Pancreas (tissue), 10 donors: ENCODE results near the gene NUAK2. TPM values are rescaled to one million over a fixed set of nuclear protein-coding genes. Genes with fewer than 3 reads are reported as not detected.
"Not testable (repeated sequence)": the region's sequence is repeated elsewhere in the genome, so short reads cannot be mapped to it uniquely, and the experiment has no call there.

Experiments
- ATAC-seq, 4 donors: fragments of 200-7000 bp; cut with Tn5 transposase; one replicate each; pipeline versions ENCODE4 v1.8.0 to v1.9.1; 2020; ENCODE audit warnings: mild to moderate bottlenecking in 4 of 4, moderate library complexity in 4 of 4
- DNase-seq, 6 donors: peaks; one replicate each; pipeline ENCODE4 v3.0.0-alpha.2; 2020
- FAIRE-seq: peaks from 2 replicates; lab custom pipeline; 2012; peaks lifted over from hg19 to GRCh38; lab: Jason Lieb, UNC
- H3K27ac ChIP-seq, 4 donors: fragments of 200-600 bp; sonication (generic); 1 replicate in 3 of 4; 2 replicates in 1 of 4; pipeline versions ENCODE4 v1.5.0 to v1.8.0; 2020
- H3K27me3 ChIP-seq, 4 donors: fragments of 200-600 bp; one replicate each; pipeline ENCODE4 v1.8.0; 2021
- H3K36me3 ChIP-seq, 3 donors: fragments of 200-600 bp; sonication (generic) in 1 of 3; one replicate each; pipeline versions ENCODE4 v1.5.0 to v1.8.0; 2020 to 2021
- H3K4me1 ChIP-seq, 3 donors: fragments of 200-600 bp; one replicate each; pipeline ENCODE4 v1.8.0; 2021
- H3K4me3 ChIP-seq, 4 donors: fragments of 200-600 bp; sonication (generic) in 2 of 4; one replicate each; pipeline versions ENCODE4 v1.5.0 to v1.8.0; 2020 to 2021
- H3K9me3 ChIP-seq, 4 donors: fragments of 200-600 bp; one replicate each; pipeline ENCODE4 v1.8.0; 2021
- CTCF ChIP-seq, 4 donors: fragments of 200-600 bp; sonication (generic) in 3 of 4; IDR thresholded peaks; one replicate each; pipeline versions ENCODE4 v1.5.0 to v1.8.0; 2021; ENCODE audit warnings: antibody characterized with exemption in 4 of 4
- WGBS, 2 donors: extraction: QIAGEN DNeasy Blood & Tissue Kit; methylation state at CpG; one replicate each; pipeline ENCODE4 v1.1.7; 2013; 5-methylcytosine and 5-hydroxymethylcytosine counted together
- intact Hi-C, 3 donors: fragments of 100-400 bp; cut with DNase I; formaldehyde crosslinking; loops; one replicate each; pipeline versions ENCODE4 v1.11.1 to v1.14.2; 2022
- polyA plus RNA-seq, 2 donors: library from polyadenylated mRNA; stranded (reverse); fragments of 200-250 nt; gene quantifications; one replicate each; pipeline ENCODE4 v1.2.3, GENCODE V29; 2013
- total RNA-seq, 6 donors: library from RNA; stranded (reverse); fragmentation: NEBNext Ultra II Directional in 4 of 6; extraction: Animal tissue kit (Norgen Biotek cat#: 25700) in 4 of 6; gene quantifications; one replicate each; pipeline versions ENCODE4 v1.2.1 to v1.2.4, GENCODE V29; 2021 to 2023
- donor health status: healthy with polysubstance abuse.
- donor health status: DM: no; HTN: no; CAD: no; lungs with moderate emphysema.
- donor health status: DM: no; HTN: no; CAD: no.
- donor health status: control.
- donor health status: control.
- donor health status: Bipolar disorder and iron deficiency.
- donor health status: DM: yes; HTN: yes; CAD: no.
- donor health status: DM: no; HTN: no; CAD: no.
- donor health status: DM: no; HTN: no; CAD: no.
- donor health status: DM: yes; HTN: yes; CAD: no.

The NUAK2 gene
- total and polyA plus RNA-seq, 8 donors: 6.3 to 14.4 (median 8.6) TPM

DNA sequence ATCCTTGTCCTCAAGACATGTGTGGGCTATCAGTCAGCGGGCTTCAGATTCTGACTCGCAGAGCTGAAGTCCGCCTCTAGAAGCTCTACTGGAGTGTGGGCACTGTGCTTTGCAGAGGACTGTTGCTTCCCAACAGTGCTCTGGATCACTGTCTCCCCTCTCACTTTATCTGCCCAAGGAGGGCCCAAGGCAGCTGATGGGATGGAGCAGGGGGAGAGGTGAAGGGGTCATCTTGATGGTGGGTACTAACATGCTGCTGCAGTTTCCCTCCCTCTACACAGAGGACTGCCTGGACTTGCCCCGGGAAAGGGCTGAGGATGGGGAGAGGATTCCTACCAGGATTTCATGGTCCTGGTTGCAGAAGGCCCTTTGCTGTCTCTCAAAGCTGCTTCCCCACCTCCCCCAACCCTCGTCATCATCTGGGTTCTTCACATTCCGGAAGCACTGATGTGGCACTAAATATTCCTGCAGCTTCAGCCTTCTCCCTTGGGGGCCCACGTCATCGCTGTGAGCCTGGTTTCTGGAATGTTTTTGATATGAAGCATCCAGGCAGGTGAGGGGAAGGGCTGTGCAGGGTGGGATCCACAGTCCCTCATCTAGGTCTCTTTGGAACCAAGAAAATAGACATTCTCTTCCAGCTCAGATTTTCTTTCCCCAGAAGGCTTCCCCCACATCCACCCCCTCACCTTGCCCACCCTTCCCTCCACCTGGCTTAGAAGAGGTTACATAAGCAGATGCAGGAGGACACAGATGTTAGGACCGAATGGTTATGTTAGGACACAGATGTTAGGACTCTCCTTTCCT lies 23.2 kb downstream of the NUAK2 start:
- DNase-seq (peak in 5 of 6 donors; percentile 21 to 62 (median 50)), ATAC-seq (peak in 1 of 4 donors; percentile 4), FAIRE-seq (no peak)
- Histone ChIP-seq H3K36me3 (peaks cover 3 to 8% (median 4%) of the 10 kb centered on the region in 3 donors), H3K9me3 (no peaks in the 10 kb centered on the region), H3K27me3 (no peaks in the 10 kb centered on the region), H3K4me3 (no peak overlapping the region), H3K27ac (peak overlapping the region in 3 of 4 donors; percentile 10 to 60 (median 39)), H3K4me1 (peaks cover 14 to 27% (median 19%) of the 10 kb centered on the region in 3 donors)
- 73 to 75% methylated on average over 9 of the region's 9 CpGs for WGBS, 2 donors
- no peak for TF ChIP-seq CTCF (IDR thresholded peaks at IDR 0.05)
- intact Hi-C loops: no loop called here

- WGBS, 2 donors: 94 to 99% methylated on average over 5 of the region's 5 CpGs
- intact Hi-C loops, H3K9me3 ChIP-seq, H3K36me3 ChIP-seq, H3K27me3 ChIP-seq, FAIRE-seq, ATAC-seq, H3K27ac ChIP-seq, H3K4me3 ChIP-seq: not testable (repeated sequence)
- DNase-seq: peak in 2 of 6 donors; percentile 3 to 20
- peaks cover 11 to 27% (median 19%) of the 10 kb centered on the region in 3 donors for H3K4me1 ChIP-seq
Measured at GRCh38 chr1:205297546-205298177, 23.9 kb downstream of the NUAK2 start.

- ATAC-seq (no peak), DNase-seq (peak in 1 of 6 donors; percentile 0), FAIRE-seq (no peak)
- Histone ChIP-seq H3K4me1 (peaks cover 0 to 15% (median 8%) of the 10 kb centered on the region in 3 donors), H3K36me3 (no peaks in the 10 kb centered on the region), H3K27ac (peak overlapping the region in 1 of 4 donors; percentile 18), H3K9me3 (no peaks in the 10 kb centered on the region), H3K4me3 (no peak overlapping the region), H3K27me3 (no peaks in the 10 kb centered on the region)
- TF ChIP-seq CTCF (IDR thresholded peaks at IDR 0.05): no peak
- intact Hi-C loops: no loop called here
- 79% methylated on average over 2 of the region's 2 CpGs for WGBS, 2 donors
Measured at GRCh38 chr1:205296154-205296553, 25.4 kb downstream of the NUAK2 start.

DNA sequence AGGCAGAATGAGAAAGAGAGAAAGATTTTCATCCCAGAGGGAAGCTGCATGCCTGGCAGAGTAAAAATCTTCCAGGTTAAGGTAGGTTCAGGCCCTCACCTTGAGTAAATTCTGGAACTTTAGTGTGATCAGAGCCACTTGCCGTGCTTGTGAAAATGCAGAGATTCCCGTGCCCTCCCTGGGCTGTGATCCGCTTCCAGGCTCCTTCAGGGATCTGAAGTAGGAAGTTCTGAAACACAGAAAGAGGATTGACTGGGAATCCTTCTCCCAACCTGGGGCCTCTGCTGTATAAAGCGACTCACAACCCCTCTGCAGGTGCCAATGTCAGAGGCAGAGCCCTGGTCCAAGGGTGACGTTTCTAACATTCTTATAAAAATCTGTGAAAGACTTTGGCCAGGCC lies 26.6 kb downstream of the NUAK2 start:
- intact Hi-C loops: no loop called here
- H3K4me3 ChIP-seq: no peak overlapping the region

More for the DNA sequence above, 26.6 kb downstream of the NUAK2 start:
- no peaks in the 10 kb centered on the region for H3K27me3 ChIP-seq
- H3K27ac ChIP-seq: peak overlapping the region in 2 of 4 donors; percentile 61 to 69
- H3K9me3 ChIP-seq: no peaks in the 10 kb centered on the region
- WGBS, 2 donors: 89 to 95% methylated on average over 5 of the region's 5 CpGs
- FAIRE-seq (no peak), ATAC-seq (no peak), DNase-seq (peak in 1 of 6 donors; percentile 3)
- no peaks in the 10 kb centered on the region for H3K36me3 ChIP-seq
- TF ChIP-seq CTCF (IDR thresholded peaks at IDR 0.05): no peak
- H3K4me1 ChIP-seq: peaks cover 0 to 10% (median 0%) of the 10 kb centered on the region in 3 donors
